Activated CD4-positive, alpha-beta T cell treated with anti-CD3 and anti-CD28 coated beads, Interleukin-2, amount 10 ng/mL, durations not matched to agents 7 days and 5 days (primary cell): ENCODE results near the gene CSNK2B. TPM values are rescaled to one million over a fixed set of nuclear protein-coding genes. Genes with fewer than 3 reads are reported as not detected.
"Not testable (repeated sequence)": the region's sequence is repeated elsewhere in the genome, so short reads cannot be mapped to it uniquely, and the experiment has no call there.

Source experiments
- CTCF ChIA-PET: fragments of 350-600 bp; sonication (Branson Sonifier 250); formaldehyde crosslinking; loops from one replicate; lab custom pipeline; 2021; ENCODE audit warnings: antibody characterized with exemption; lab: Charles Lee
- POLR2A ChIA-PET: fragments of 350-600 bp; sonication (Branson Sonifier 250); formaldehyde crosslinking; loops from one replicate; lab custom pipeline; 2021; ENCODE audit warnings: antibody characterized with exemption; lab: Charles Lee
- DNase-seq: peaks from one replicate; pipeline ENCODE4 v3.0.0-alpha.2; 2020
- H3K27ac Mint-ChIP-seq: one replicate; pipeline ENCODE4 v1.8.0; 2021; ENCODE audit warnings: mild to moderate bottlenecking, moderate library complexity, mixed read lengths
- H3K27me3 Mint-ChIP-seq: one replicate; pipeline ENCODE4 v1.8.0; 2021; ENCODE audit warnings: mixed read lengths
- H3K36me3 Mint-ChIP-seq: one replicate; pipeline ENCODE4 v1.8.0; 2021; ENCODE audit warnings: low read depth, mixed read lengths
- H3K4me1 Mint-ChIP-seq: one replicate; pipeline ENCODE4 v1.8.0; 2021; ENCODE audit warnings: mixed read lengths
- H3K4me3 Mint-ChIP-seq: one replicate; pipeline ENCODE4 v1.8.0; 2021; ENCODE audit warnings: mild to moderate bottlenecking, moderate library complexity, mixed read lengths
- H3K9me3 Mint-ChIP-seq: one replicate; pipeline ENCODE4 v1.8.0; 2021; ENCODE audit warnings: mixed read lengths
- total RNA-seq, 2 experiments: library from RNA; stranded (reverse); gene quantifications; one replicate each; pipeline ENCODE4 v1.2.3, GENCODE V29; 2021

The CSNK2B gene
- total RNA-seq, 2 experiments from 2014 or later, result 218 to 273 TPM

DNA sequence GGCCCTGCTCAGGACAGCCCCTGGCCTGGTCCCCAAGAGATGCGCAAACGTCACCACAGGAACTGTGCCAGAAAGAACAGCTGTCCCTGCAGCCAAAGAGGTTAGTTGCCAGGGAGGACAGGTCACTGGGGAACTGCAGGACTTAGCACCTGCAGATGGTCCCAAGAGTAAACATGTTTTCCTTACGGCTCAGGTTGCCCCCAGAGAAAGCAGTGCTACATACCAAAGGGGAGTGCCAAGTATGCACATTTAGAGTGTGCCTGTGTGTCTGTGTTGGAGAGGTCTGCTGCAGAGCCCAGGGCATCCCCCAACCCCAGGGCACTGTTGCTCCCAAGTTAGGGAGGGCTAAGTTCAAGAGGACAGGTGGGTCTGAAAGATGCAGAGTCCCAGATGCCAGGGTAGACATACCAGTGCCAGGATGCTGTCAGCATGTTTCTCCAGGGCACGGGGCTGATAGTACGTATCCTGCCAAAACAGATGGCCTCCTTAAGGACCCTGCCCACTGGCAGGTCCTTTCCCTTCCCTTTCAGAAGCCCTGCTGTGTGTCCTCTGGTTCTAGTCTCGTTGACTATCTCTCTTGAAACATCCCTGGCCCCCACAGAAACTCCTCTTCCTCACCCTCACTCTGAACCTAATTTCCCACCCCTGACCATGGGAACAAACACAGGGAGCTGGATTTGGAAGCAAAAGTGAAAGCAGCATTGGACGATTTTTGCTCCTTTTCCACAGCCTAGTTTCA lies 36.0 kb downstream of the CSNK2B start:
- Mint-ChIP-seq H3K4me3 (peak overlapping the region; percentile 96), H3K27me3 (no peaks in the 10 kb centered on the region), H3K4me1 (peaks cover 35% of the 10 kb centered on the region), H3K27ac (peak overlapping the region; percentile 96), H3K36me3 (peaks cover 27% of the 10 kb centered on the region), H3K9me3 (no peaks in the 10 kb centered on the region)
- DNase-seq, result no peak
- POLR2A ChIA-PET, result interaction anchor here (0.6 kb wide), 1 partner anchor 389 kb away, joined by 3 read pairs; no protein-coding TSS in a partner anchor
- CTCF ChIA-PET, result interaction anchor here (1.4 to 2.2 kb wide), 2 partner anchors 18 to 68 kb away, joined by 3 to 8 read pairs; no protein-coding TSS in a partner anchor

DNA sequence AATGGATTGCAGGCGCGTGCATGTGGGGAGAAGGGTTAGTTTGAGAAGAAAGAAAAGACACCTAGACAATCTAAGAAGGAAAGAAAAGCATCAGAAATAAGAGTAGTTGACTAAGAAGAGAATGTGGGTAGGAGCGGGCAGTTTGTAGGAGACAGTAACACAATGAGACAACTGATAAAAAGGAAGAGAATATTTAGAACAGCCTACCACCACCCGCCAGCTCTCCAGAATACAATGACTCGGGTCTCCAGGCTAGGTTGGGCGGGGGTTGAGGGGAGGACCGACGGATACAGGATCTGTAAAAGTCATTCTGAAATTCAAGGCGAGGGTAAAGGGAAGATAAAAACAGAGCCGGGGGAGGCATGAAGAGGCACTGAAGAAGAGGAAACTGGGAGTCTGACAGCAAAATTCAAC lies 36.5 kb downstream of the CSNK2B start:
- CTCF ChIA-PET, result interaction anchor here (0.6 to 2.2 kb wide), 6 partner anchors 9 to 151 kb away, joined by 3 to 8 read pairs (median 3); no protein-coding TSS in a partner anchor
- DNase-seq, result no peak
- H3K4me1 Mint-ChIP-seq, result peaks cover 32% of the 10 kb centered on the region

DNA sequence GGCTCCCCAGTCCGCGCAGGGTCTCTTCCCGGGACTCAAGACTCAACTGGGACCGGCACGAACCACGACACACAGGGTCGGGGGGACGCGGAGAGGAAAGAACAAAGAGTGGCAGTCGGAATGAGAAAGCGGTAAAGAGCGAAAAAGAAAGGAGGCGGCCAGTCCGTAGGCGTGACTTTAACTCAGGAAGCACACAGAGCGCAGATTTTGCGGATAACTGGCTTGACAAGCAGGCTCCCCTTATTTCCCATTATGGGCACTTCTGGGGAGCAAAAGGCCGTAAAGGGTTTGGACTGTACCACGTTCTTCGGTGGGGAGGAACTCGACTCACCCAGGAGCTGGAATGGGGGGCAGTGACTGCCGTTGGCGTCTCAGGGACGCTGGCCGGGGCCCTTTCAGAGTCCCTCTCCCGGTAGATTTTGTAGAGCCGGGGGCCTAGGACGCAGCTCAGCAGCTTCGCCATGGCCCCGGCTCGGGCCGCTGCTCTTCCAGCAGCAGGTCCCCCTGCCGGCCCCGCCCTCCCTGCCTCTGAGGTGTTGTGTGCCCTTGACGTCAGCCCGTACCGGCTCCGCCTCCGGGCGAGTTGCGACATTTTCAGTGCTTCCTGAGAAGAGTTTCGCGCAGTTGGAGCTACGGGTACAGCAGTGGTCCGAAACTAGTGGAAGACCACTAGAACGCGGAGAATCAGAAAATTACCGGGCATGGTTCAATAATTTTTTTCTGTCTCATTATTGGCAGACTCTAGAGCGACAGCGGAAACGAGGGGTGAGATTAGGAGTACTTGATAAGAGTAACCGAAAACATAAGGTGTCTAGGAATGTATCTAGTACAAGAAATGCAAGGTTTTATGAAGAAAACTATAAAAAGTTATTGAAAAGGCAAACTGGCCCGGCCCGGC lies 37.2 kb downstream of the CSNK2B start, which contains the start of gene ABHD16A:
Gene ABHD16A (minus strand): TSS at position 506 of the 898 bp plus-strand sequence. CDS start 43 bp downstream, at position 463.
- Mint-ChIP-seq H3K4me3 (peak within 1 kb of the TSS; percentile 96), H3K9me3 (no peaks in the 10 kb centered on the region), H3K4me1 (peaks cover 26% of the 10 kb centered on the region), H3K27me3 (no peaks in the 10 kb centered on the region), H3K36me3 (peaks cover 19% of the 10 kb centered on the region), H3K27ac (peak within 1 kb of the TSS; percentile 96)
- DNase-seq, result peak; percentile 98
- POLR2A ChIA-PET, result interaction anchor here (0.6 to 0.9 kb wide), 2 partner anchors 34 to 388 kb away, joined by 3 to 7 read pairs; no protein-coding TSS in a partner anchor
- CTCF ChIA-PET, result interaction anchor here (0.6 to 2.2 kb wide), 9 partner anchors 9 to 273 kb away, joined by 3 to 8 read pairs (median 3); no protein-coding TSS in a partner anchor

More for the DNA sequence above, 36.5 kb downstream of the CSNK2B start:
- Mint-ChIP-seq H3K9me3 (no peaks in the 10 kb centered on the region), H3K27me3 (no peaks in the 10 kb centered on the region), H3K36me3 (peaks cover 24% of the 10 kb centered on the region), H3K4me3 (peak overlapping the region; percentile 96), H3K27ac (peak overlapping the region; percentile 96)
- POLR2A ChIA-PET, result interaction anchor here (0.6 kb wide), 1 partner anchor 388 kb away, joined by 3 read pairs; no protein-coding TSS in a partner anchor

DNA sequence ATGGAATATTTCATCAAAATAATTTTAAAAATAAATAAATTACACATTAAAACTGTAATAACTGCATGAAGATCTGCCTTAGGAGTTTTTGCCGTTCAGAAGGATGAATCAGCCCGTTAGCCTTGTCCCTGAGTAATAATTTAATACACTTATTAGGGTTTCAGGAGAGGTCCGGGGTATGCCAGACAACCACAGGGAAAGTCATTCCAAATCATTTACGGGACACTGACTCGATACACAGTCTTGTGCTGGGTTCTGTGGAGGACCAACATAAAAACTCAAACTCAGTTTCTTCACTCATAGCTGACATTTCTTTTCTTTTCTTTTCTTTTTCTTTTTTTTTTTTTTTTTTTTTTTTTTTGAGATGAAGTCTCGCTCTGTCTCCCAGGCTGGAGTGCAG lies 40.1 kb downstream of the CSNK2B start:
- no peak overlapping the region for H3K4me3 Mint-ChIP-seq
- ChIA-PET POLR2A (no interaction called here), CTCF (interaction anchor here (0.6 kb wide), 2 partner anchors 81 to 195 kb away, joined by 3 read pairs; no protein-coding TSS in a partner anchor)
- H3K9me3 Mint-ChIP-seq, result no peaks in the 10 kb centered on the region
- H3K4me1 Mint-ChIP-seq, result peaks cover 28% of the 10 kb centered on the region
- DNase-seq, result no peak
- H3K27me3 Mint-ChIP-seq, result no peaks in the 10 kb centered on the region
- H3K36me3 Mint-ChIP-seq, result peaks cover 12% of the 10 kb centered on the region
- H3K27ac Mint-ChIP-seq, result no peak overlapping the region

DNA sequence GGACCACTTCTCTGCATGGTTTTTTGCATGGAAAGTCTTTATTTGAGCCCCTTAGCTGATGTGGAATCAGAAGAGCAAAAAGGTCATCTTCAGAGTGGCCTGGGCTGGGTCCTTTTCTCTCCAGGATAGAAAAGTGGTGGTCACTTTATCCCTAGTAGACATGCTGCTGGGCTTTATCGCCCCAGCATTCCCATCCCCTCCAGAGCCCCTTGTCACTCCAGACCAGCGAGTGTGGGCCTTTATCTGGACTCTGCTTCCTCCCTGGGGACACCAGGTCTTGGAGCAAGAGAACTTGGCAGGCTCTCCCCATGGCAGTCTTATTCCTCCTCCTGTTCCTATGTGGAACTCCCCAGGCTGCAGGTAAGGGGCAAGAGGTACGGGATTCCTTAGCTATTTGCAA lies 40.7 kb downstream of the CSNK2B start, which contains the start of gene LY6G6F:
Gene LY6G6F (plus strand): TSS at position 268 of the 400 bp plus-strand sequence. CDS start 41 bp downstream, at position 309.
- peaks cover 28% of the 10 kb centered on the region for H3K4me1 Mint-ChIP-seq
- H3K9me3 Mint-ChIP-seq, result no peaks in the 10 kb centered on the region
- no peaks in the 10 kb centered on the region for H3K27me3 Mint-ChIP-seq
- H3K27ac Mint-ChIP-seq, result no peak within 1 kb of the TSS
- ChIA-PET CTCF (interaction anchor here (0.6 kb wide), 1 partner anchor 194 kb away, joined by 3 read pairs; no protein-coding TSS in a partner anchor), POLR2A (no interaction called here)
- H3K4me3 Mint-ChIP-seq, result no peak within 1 kb of the TSS
- DNase-seq, result no peak
- peaks cover 7% of the 10 kb centered on the region for H3K36me3 Mint-ChIP-seq

GRCh38 chr6:31707701-31708100 lies 41.8 kb downstream of the CSNK2B start:
- no peak overlapping the region for H3K27ac Mint-ChIP-seq
- H3K9me3 Mint-ChIP-seq, result no peaks in the 10 kb centered on the region
- POLR2A ChIA-PET, result no interaction called here
- peaks cover 31% of the 10 kb centered on the region for H3K4me1 Mint-ChIP-seq
- CTCF ChIA-PET, result no interaction called here
- H3K27me3 Mint-ChIP-seq, result peaks cover 1% of the 10 kb centered on the region
- DNase-seq, result no peak
- H3K4me3 Mint-ChIP-seq, result no peak overlapping the region
- peaks cover 1% of the 10 kb centered on the region for H3K36me3 Mint-ChIP-seq

DNA sequence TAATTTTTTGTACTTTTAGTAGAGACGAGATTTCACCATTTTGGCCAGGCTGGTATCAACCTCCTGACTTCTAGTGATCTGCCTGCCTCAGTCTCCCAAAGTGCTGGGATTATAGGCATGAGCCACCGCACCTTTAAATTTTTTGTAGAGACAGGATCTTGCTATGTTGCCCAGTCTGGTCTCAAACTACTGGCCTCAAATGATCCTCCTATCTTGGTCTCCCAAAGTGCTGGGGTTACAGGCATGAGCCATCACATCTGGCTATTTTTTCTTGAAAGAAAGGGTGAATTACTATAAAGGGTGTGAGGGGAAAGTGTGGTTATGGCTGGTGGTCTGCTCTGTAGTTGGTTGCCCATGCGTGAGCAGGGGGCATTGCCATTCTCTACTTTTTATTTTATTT lies 42.3 kb downstream of the CSNK2B start:
- H3K4me3 Mint-ChIP-seq, result no peak overlapping the region
- no peak overlapping the region for H3K27ac Mint-ChIP-seq
- no peaks in the 10 kb centered on the region for H3K36me3 Mint-ChIP-seq
- no peaks in the 10 kb centered on the region for H3K9me3 Mint-ChIP-seq
- ChIA-PET POLR2A (no interaction called here), CTCF (no interaction called here)
- DNase-seq, result no peak
- H3K27me3 Mint-ChIP-seq, result peaks cover 5% of the 10 kb centered on the region
- peaks cover 32% of the 10 kb centered on the region for H3K4me1 Mint-ChIP-seq

DNA sequence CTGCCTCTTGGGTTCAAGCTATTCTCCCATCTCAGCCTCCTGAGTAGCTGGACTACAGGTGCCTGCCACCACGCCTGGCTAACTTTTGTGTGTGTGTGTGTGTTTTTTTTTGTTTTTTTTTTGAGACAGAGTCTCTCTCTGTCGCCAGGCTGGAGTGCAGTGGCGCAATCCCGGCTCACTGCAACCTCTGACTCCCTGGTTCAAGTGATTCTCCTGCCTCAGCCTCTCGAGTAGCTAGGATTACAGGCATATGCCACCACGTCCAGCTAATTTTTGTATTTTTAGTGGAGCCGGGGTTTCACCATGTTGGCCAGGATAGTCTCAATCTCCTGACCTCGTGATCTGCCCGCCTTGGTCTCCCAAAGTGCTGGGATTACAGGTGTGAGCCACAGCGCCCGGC lies 43.3 kb downstream of the CSNK2B start:
- peaks cover 29% of the 10 kb centered on the region for H3K4me1 Mint-ChIP-seq
- H3K36me3 Mint-ChIP-seq, H3K9me3 Mint-ChIP-seq, POLR2A ChIA-PET, H3K4me3 Mint-ChIP-seq, DNase-seq, H3K27me3 Mint-ChIP-seq, H3K27ac Mint-ChIP-seq: not testable (repeated sequence)
- CTCF ChIA-PET, result interaction anchor here (1.2 kb wide), 1 partner anchor 22 kb away, joined by 6 read pairs; no protein-coding TSS in a partner anchor

- Mint-ChIP-seq H3K36me3 (no peaks in the 10 kb centered on the region), H3K9me3 (no peaks in the 10 kb centered on the region), H3K4me1 (peaks cover 29% of the 10 kb centered on the region), H3K4me3 (no peak overlapping the region), H3K27ac (peak overlapping the region; percentile 48), H3K27me3 (peaks cover 7% of the 10 kb centered on the region)
- no peak for DNase-seq
- CTCF ChIA-PET, result interaction anchor here (0.5 to 1.1 kb wide), 3 partner anchors 17 to 144 kb away, joined by 3 read pairs; no protein-coding TSS in a partner anchor
- POLR2A ChIA-PET, result no interaction called here
Observed at GRCh38 chr6:31710523-31711219, 44.8 kb downstream of the CSNK2B start.

GRCh38 chr6:31711233-31711632 lies 45.4 kb downstream of the CSNK2B start:
- ChIA-PET POLR2A (no interaction called here), CTCF (interaction anchor here (0.5 to 1.4 kb wide), 6 partner anchors 8 to 145 kb away, joined by 3 read pairs; partner anchors contain the start of genes ABHD16A and DDAH2)
- Mint-ChIP-seq H3K4me1 (peaks cover 29% of the 10 kb centered on the region), H3K4me3 (no peak overlapping the region), H3K27me3 (peaks cover 7% of the 10 kb centered on the region), H3K9me3 (no peaks in the 10 kb centered on the region), H3K27ac (peak overlapping the region; percentile 72), H3K36me3 (no peaks in the 10 kb centered on the region)
- no peak for DNase-seq

DNA sequence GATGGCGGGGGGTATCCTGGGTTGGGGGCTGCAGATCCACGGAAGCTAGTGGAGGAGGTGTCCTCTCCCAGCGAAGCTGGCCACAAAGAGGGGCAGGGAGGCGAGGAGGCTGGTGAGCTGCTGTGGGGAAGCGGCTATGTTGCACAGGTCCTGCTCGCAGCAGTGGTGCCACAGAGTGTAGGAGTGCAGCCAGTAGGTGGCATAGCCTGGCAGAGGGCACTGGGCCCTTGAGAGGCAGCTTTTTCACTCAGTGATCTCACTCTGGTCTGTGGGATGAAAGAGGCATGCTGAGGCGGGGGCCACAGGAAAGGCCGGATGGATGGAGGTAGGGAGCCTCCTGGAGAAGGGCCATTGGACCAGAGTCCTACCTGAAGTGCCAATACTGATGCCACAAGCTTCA lies 46.4 kb downstream of the CSNK2B start:
- CTCF ChIA-PET, result interaction anchor here (0.7 to 2.6 kb wide), 5 partner anchors 9 to 113 kb away, joined by 3 to 13 read pairs (median 3); partner anchors contain the start of genes ABHD16A, DDAH2, LY6G6C and MPIG6B
- peak overlapping the region; percentile 25 for H3K27ac Mint-ChIP-seq
- peak; percentile 38 for DNase-seq
- no peak overlapping the region for H3K4me3 Mint-ChIP-seq
- H3K9me3 Mint-ChIP-seq, result no peaks in the 10 kb centered on the region
- H3K27me3 Mint-ChIP-seq, result peaks cover 7% of the 10 kb centered on the region
- no peaks in the 10 kb centered on the region for H3K36me3 Mint-ChIP-seq
- peaks cover 29% of the 10 kb centered on the region for H3K4me1 Mint-ChIP-seq
- POLR2A ChIA-PET, result no interaction called here
